Endodermal cell (in vitro differentiated cells): Measurements from ENCODE around the gene PAXIP1. TPM values are rescaled to one million over a fixed set of nuclear protein-coding genes. Genes with fewer than 3 reads are reported as not detected.
A peak's percentile ranks its signal among the peaks of the same experiment; 100 is the strongest.

Experiments used
- DNase-seq: peaks from one replicate; pipeline ENCODE4 v3.0.0-alpha.2; 2017
- H3K27ac ChIP-seq: 2 replicates; pipeline ENCODE4 v1.5.1; 2013; ENCODE audit warnings: mild to moderate bottlenecking, low read depth, low read length, moderate library complexity
- H3K27me3 ChIP-seq: 2 replicates; pipeline ENCODE4 v1.6.1; 2013; ENCODE audit warnings: mild to moderate bottlenecking, low read length, moderate library complexity; ENCODE audit not compliant: insufficient read depth, control insufficient read depth, poor library complexity, severe bottlenecking
- H3K36me3 ChIP-seq: 2 replicates; pipeline ENCODE4 v1.7.0; 2013; ENCODE audit warnings: mild to moderate bottlenecking, low read length, moderate library complexity; ENCODE audit not compliant: control insufficient read depth, insufficient read depth
- H3K4me1 ChIP-seq: one replicate; pipeline ENCODE4 v1.7.0; 2013; ENCODE audit warnings: low read length; ENCODE audit not compliant: control insufficient read depth, insufficient read depth
- H3K4me3 ChIP-seq: 2 replicates; pipeline ENCODE4 v1.5.1; 2013; ENCODE audit warnings: mild to moderate bottlenecking, low read length, moderate library complexity
- H3K9ac ChIP-seq: 2 replicates; pipeline ENCODE4 v1.6.1; 2013; ENCODE audit warnings: mild to moderate bottlenecking, low read length, moderate library complexity; ENCODE audit not compliant: poor library complexity, severe bottlenecking; ENCODE audit errors: extremely low read depth
- H3K9me3 ChIP-seq: 2 replicates; pipeline ENCODE4 v1.6.1; 2013; ENCODE audit warnings: mild to moderate bottlenecking, low read length, moderate library complexity; ENCODE audit not compliant: control insufficient read depth
- H3K27ac Mint-ChIP-seq: 2 replicates; pipeline ENCODE4 v1.8.0; 2020; ENCODE audit warnings: mixed read lengths
- H3K27me3 Mint-ChIP-seq: 2 replicates; pipeline ENCODE4 v1.8.0; 2021; ENCODE audit warnings: mild to moderate bottlenecking, mixed read lengths; ENCODE audit not compliant: insufficient read depth
- H3K36me3 Mint-ChIP-seq: 2 replicates; pipeline ENCODE4 v1.8.0; 2020; ENCODE audit warnings: low read depth, mixed read lengths
- H3K4me1 Mint-ChIP-seq: 2 replicates; pipeline ENCODE4 v1.8.0; 2020; ENCODE audit warnings: mixed read lengths
- H3K4me3 Mint-ChIP-seq: 2 replicates; pipeline ENCODE4 v1.8.0; 2020; ENCODE audit warnings: mild to moderate bottlenecking, moderate library complexity, mixed read lengths
- H3K9me3 Mint-ChIP-seq: 2 replicates; pipeline ENCODE4 v1.8.0; 2020; ENCODE audit warnings: mild to moderate bottlenecking, mixed read lengths
- WGBS, 2 experiments: methylation state at CpG; one replicate each; pipeline versions ENCODE4 v1.1.5 to v1.1.7; 2013; ENCODE audit warnings: missing lambda C conversion rate in 2 of 2, mixed read lengths in 1 of 2; ENCODE audit not compliant: insufficient coverage in 1 of 2, insufficient read length in 1 of 2; 5-methylcytosine and 5-hydroxymethylcytosine counted together
- long read RNA-seq, 4 experiments: library from polyadenylated mRNA in 2 of 4; library from RNA in 1 of 4; library from capped mRNA in 1 of 4; stranded (forward) in 3 of 4; unstranded in 1 of 4; transcript quantifications; one replicate each; pipeline ENCODE4 v2.0.0, GENCODE V29; 2020 to 2021; ENCODE audit warnings: inconsistent platforms in 1 of 4
- polyA plus RNA-seq, 2 experiments: library from polyadenylated mRNA; stranded (reverse); fragments of 50-300 nt; gene quantifications; one replicate each; pipeline ENCODE4 v1.2.3, GENCODE V29; 2013
- total RNA-seq, 2 donors: library from RNA; stranded (reverse); fragmentation: NEBNext Ultra II Directional in 1 of 2; extraction: Animal tissue kit (Norgen Biotek cat#: 25700) in 1 of 2; gene quantifications; 2 replicates in 1 of 2; 3 replicates in 1 of 2; pipeline ENCODE4 v1.2.1, GENCODE V29; 2021
- TF ChIP-seq, protein P1 (sequence below): fragments of 200-600 bp; sonication (generic); conservative IDR thresholded peaks from 2 replicates; pipeline ENCODE4 v1.5.0; 2021; ENCODE audit warnings: antibody characterized with exemption, mild to moderate bottlenecking

PAXIP1 gene
- 10 to 100 TPM; 33.4 to 35.0 TPM for total RNA-seq
- 23.3 TPM for polyA plus RNA-seq (2013, experiment 1 of 2)
- 23.3 TPM for polyA plus RNA-seq (2013, experiment 2 of 2)
- long read RNA-seq, experiment 1, partial matches to known transcripts: 8 of 11 reads
- long read RNA-seq, experiment 1, other reads (novel, unspliced or antisense): 1 of 11 reads
- long read RNA-seq, experiment 2, transcript PAXIP1-201 (21 exons, 3,711 nt): major isoform, 24 of 38 reads
- long read RNA-seq, experiment 2, partial matches to known transcripts: 8 of 38 reads
- long read RNA-seq, experiment 2, other reads (novel, unspliced or antisense): 5 of 38 reads
- long read RNA-seq, experiment 3, transcript PAXIP1-201 (21 exons, 3,711 nt): major isoform, 34 of 50 reads
- long read RNA-seq, experiment 3, partial matches to known transcripts: 12 of 50 reads
- long read RNA-seq, experiment 3, other reads (novel, unspliced or antisense): 4 of 50 reads
- long read RNA-seq, experiment 4, partial matches to known transcripts: 7 of 7 reads
- long read RNA-seq, experiment 4, other reads (novel, unspliced or antisense): 0 of 7 reads

GRCh38 chr7:155003092-155003375 is at the start of gene PAXIP1:
TSS of gene PAXIP1 (minus strand) at chr7:155003124. CDS start at chr7:155002929, 195 bp downstream.
- 0% methylated on average over 44 of the region's 44 CpGs; no CpG with 5 or more reads in 1 of the 2 experiments for WGBS, 2 experiments
- Mint-ChIP-seq H3K36me3 (peaks cover 4% of the 10 kb centered on the region), H3K4me1 (peaks cover 10% of the 10 kb centered on the region), H3K27me3 (no peaks in the 10 kb centered on the region), H3K27ac (peak within 1 kb of the TSS; percentile 94), H3K9me3 (no peaks in the 10 kb centered on the region), H3K4me3 (no peak within 1 kb of the TSS)
- peaks cover under 1% of the 10 kb centered on the region for H3K36me3 ChIP-seq
- H3K9me3 ChIP-seq: no peaks in the 10 kb centered on the region
- TF ChIP-seq, protein P1, sequence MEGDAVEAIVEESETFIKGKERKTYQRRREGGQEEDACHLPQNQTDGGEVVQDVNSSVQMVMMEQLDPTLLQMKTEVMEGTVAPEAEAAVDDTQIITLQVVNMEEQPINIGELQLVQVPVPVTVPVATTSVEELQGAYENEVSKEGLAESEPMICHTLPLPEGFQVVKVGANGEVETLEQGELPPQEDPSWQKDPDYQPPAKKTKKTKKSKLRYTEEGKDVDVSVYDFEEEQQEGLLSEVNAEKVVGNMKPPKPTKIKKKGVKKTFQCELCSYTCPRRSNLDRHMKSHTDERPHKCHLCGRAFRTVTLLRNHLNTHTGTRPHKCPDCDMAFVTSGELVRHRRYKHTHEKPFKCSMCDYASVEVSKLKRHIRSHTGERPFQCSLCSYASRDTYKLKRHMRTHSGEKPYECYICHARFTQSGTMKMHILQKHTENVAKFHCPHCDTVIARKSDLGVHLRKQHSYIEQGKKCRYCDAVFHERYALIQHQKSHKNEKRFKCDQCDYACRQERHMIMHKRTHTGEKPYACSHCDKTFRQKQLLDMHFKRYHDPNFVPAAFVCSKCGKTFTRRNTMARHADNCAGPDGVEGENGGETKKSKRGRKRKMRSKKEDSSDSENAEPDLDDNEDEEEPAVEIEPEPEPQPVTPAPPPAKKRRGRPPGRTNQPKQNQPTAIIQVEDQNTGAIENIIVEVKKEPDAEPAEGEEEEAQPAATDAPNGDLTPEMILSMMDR: no peak
- peak within 1 kb of the TSS; percentile 99 for H3K27ac ChIP-seq
- DNase-seq: no peak
- peak within 1 kb of the TSS; percentile 77 for H3K9ac ChIP-seq
- H3K4me3 ChIP-seq: peak within 1 kb of the TSS; percentile 94
- no peaks in the 10 kb centered on the region for H3K27me3 ChIP-seq
- H3K4me1 ChIP-seq: no peaks in the 10 kb centered on the region

DNA sequence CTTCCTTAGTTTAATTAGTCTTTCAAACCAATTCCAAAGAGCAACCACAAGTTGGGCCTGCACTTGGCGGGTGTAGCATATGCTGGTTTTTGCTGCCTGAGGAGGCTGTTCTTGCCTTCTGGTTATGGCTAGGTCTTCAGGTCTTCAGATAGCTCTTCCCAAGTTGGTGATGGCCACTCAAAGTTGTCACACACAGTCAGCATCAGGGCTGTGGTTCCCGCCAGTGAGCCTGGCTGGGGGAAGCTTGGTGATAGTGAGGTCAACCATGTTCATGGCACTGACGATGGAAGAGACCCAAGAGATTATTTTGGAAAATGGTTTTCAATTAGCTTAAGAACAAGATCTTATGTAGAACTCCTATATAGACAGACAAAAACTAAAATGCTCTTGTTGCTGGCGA is 48.4 kb upstream of the PAXIP1 start:
- Histone ChIP-seq H3K9me3 (no peaks in the 10 kb centered on the region), H3K36me3 (no peaks in the 10 kb centered on the region), H3K4me3 (no peak overlapping the region), H3K9ac (no peak overlapping the region), H3K27me3 (no peaks in the 10 kb centered on the region), H3K27ac (no peak overlapping the region), H3K4me1 (no peaks in the 10 kb centered on the region)
- 88 to 100% methylated on average over 2 to 4 of the region's 4 CpGs for whole genome bisulfite sequencing, 2 experiments
- Mint-ChIP-seq H3K27me3 (no peaks in the 10 kb centered on the region), H3K9me3 (no peaks in the 10 kb centered on the region), H3K4me1 (no peaks in the 10 kb centered on the region), H3K27ac (no peak overlapping the region), H3K4me3 (no peak overlapping the region), H3K36me3 (no peaks in the 10 kb centered on the region)
- TF ChIP-seq, protein P1: no peak
- DNase-seq: no peak

GRCh38 chr7:155048006-155048405 is 45.1 kb upstream of the PAXIP1 start:
- no peak overlapping the region for H3K4me3 Mint-ChIP-seq
- H3K27ac ChIP-seq: no peak overlapping the region
- H3K4me1 Mint-ChIP-seq: no peaks in the 10 kb centered on the region
- DNase-seq: no peak
- no peak overlapping the region for H3K27ac Mint-ChIP-seq
- TF ChIP-seq, protein P1: no peak
- H3K4me1 ChIP-seq: no peaks in the 10 kb centered on the region
- no peaks in the 10 kb centered on the region for H3K9me3 ChIP-seq
- no peaks in the 10 kb centered on the region for H3K27me3 Mint-ChIP-seq
- 82 to 100% methylated on average over 1 to 3 of the region's 4 CpGs for WGBS, 2 experiments
- no peak overlapping the region for H3K4me3 ChIP-seq
- H3K36me3 ChIP-seq: no peaks in the 10 kb centered on the region
- H3K9ac ChIP-seq: no peak overlapping the region
- H3K9me3 Mint-ChIP-seq: no peaks in the 10 kb centered on the region
- no peaks in the 10 kb centered on the region for H3K27me3 ChIP-seq
- H3K36me3 Mint-ChIP-seq: no peaks in the 10 kb centered on the region
